Esophagus squamous epithelium (tissue), 4 donors: ENCODE results near the gene EPHA4.

Experiments
- CTCF ChIP-seq, 6 experiments: fragments of 450-650 bp in 4 of 6; fragments of 200-600 bp in 2 of 6; sonication (generic) in 2 of 6; IDR thresholded peaks; one replicate each; pipeline ENCODE4 v1.5.1; 2016 to 2019; ENCODE audit warnings: antibody characterized with exemption in 6 of 6, mild to moderate bottlenecking in 4 of 6, moderate library complexity in 4 of 6
- POLR2A ChIP-seq, 4 donors: fragments of 450-650 bp; IDR thresholded peaks; one replicate each; pipeline ENCODE4 v1.6.1; 2017; ENCODE audit warnings: antibody characterized with exemption in 4 of 4, mild to moderate bottlenecking in 4 of 4, moderate library complexity in 3 of 4

GRCh38 chr2:221447310-221447709 lies 124.8 kb downstream of the EPHA4 start:
- TF ChIP-seq CTCF (IDR thresholded peaks at IDR 0.05) (no peak), POLR2A (IDR thresholded peaks at IDR 0.05) (no peak)
